Coronary artery (tissue), 2 donors: Measurements from ENCODE around the gene ESD.

Experiments used
- DNase-seq: peaks from one replicate; pipeline ENCODE4 v3.0.0-alpha.2; 2017; ENCODE audit warnings: low spot score
- H3K27ac ChIP-seq, 2 donors: fragments of 200-600 bp; sonication (generic); one replicate each; pipeline ENCODE4 v1.5.1; 2016 to 2019
- H3K4me3 ChIP-seq: fragments of 200-600 bp; sonication (generic); 2 replicates; pipeline ENCODE4 v1.5.1; 2016; ENCODE audit warnings: mild to moderate bottlenecking, moderate library complexity
- CTCF ChIP-seq: fragments of 200-600 bp; sonication (generic); IDR thresholded peaks from one replicate; pipeline ENCODE4 v1.5.1; 2019; ENCODE audit warnings: antibody characterized with exemption

The ESD gene

GRCh38 chr13:46743191-46743590, 53.8 kb downstream of the ESD start:
- no peak for DNase-seq
- H3K4me3 ChIP-seq = no peak overlapping the region
- no peak for TF ChIP-seq CTCF
- H3K27ac ChIP-seq = no peak overlapping the region

GRCh38 chr13:46739447-46740098, 57.4 kb downstream of the ESD start:
- H3K4me3 ChIP-seq = no peak overlapping the region
- no peak for DNase-seq
- H3K27ac ChIP-seq = no peak overlapping the region
- TF ChIP-seq CTCF = no peak

GRCh38 chr13:46738766-46739165, 58.2 kb downstream of the ESD start:
- DNase-seq = no peak
- H3K27ac ChIP-seq = no peak overlapping the region
- H3K4me3 ChIP-seq = no peak overlapping the region
- no peak for TF ChIP-seq CTCF

GRCh38 chr13:46738055-46738454, 58.9 kb downstream of the ESD start:
- no peak overlapping the region for H3K27ac ChIP-seq
- no peak overlapping the region for H3K4me3 ChIP-seq
- no peak for TF ChIP-seq CTCF
- no peak for DNase-seq

- no peak overlapping the region for H3K4me3 ChIP-seq
- H3K27ac ChIP-seq = no peak overlapping the region
- no peak for TF ChIP-seq CTCF
- no peak for DNase-seq
Measured at GRCh38 chr13:46736541-46737310, 60.2 kb downstream of the ESD start.

- Histone ChIP-seq H3K27ac (no peak overlapping the region), H3K4me3 (no peak overlapping the region)
- DNase-seq = no peak
- no peak for TF ChIP-seq CTCF
Measured at GRCh38 chr13:46735425-46735824, 61.5 kb downstream of the ESD start.

- TF ChIP-seq CTCF = no peak
- DNase-seq = no peak
- Histone ChIP-seq H3K4me3 (no peak overlapping the region), H3K27ac (no peak overlapping the region)
Measured at GRCh38 chr13:46731535-46731934, 65.4 kb downstream of the ESD start.
